Measurements from ENCODE around the gene ELF1. TPM values are rescaled to one million over a fixed set of nuclear protein-coding genes. Genes with fewer than 3 reads are reported as not detected.

ELF1 gene
- total and polyA plus RNA-seq, 2 donors: 57.4 to 83.9 TPM

Other genes starting within 250 kb of the ELF1 start
- 42.9 TPM for gene MRPS31, start 248.1 kb downstream of the ELF1 start, total RNA-seq
- 22.8 TPM for gene MRPS31, start 248.1 kb downstream of the ELF1 start, polyA plus RNA-seq
- 11.8 TPM for gene SLC25A15, start 229.7 kb downstream of the ELF1 start, total RNA-seq
- 4.1 TPM for gene SLC25A15, start 229.7 kb downstream of the ELF1 start, polyA plus RNA-seq
- 14.5 TPM for gene WBP4, start 42.2 kb upstream of the ELF1 start, total RNA-seq
- 14.5 TPM for gene WBP4, start 42.2 kb upstream of the ELF1 start, polyA plus RNA-seq
- gene KBTBD6, start 113.5 kb upstream of the ELF1 start, total RNA-seq: 17.0 TPM
- 5.5 TPM for gene KBTBD6, start 113.5 kb upstream of the ELF1 start, polyA plus RNA-seq
- 23.1 TPM for gene KBTBD7, start 175.3 kb upstream of the ELF1 start, total RNA-seq
- gene KBTBD7, start 175.3 kb upstream of the ELF1 start, polyA plus RNA-seq: 5.1 TPM
- 25.1 TPM for gene MTRF1, start 244.3 kb upstream of the ELF1 start, total RNA-seq
- gene MTRF1, start 244.3 kb upstream of the ELF1 start, polyA plus RNA-seq: 7.0 TPM